Muscle of leg (tissue), 11 donors: ENCODE measurements around the gene FHIP1B. TPM values are rescaled to one million over a fixed set of nuclear protein-coding genes. Genes with fewer than 3 reads are reported as not detected.
"Not testable (repeated sequence)": the region's sequence is repeated elsewhere in the genome, so short reads cannot be mapped to it uniquely, and the experiment has no call there.

Source experiments
- DNase-seq: peaks from one replicate; pipeline ENCODE4 v3.0.0; 2013
- H3K27ac ChIP-seq: one replicate; pipeline ENCODE4 v1.5.1; 2013; ENCODE audit warnings: mild to moderate bottlenecking, low read length, control low read depth
- H3K27me3 ChIP-seq: one replicate; pipeline ENCODE4 v1.6.1; 2013; ENCODE audit warnings: low read length; ENCODE audit not compliant: control insufficient read depth, insufficient read depth
- H3K36me3 ChIP-seq: one replicate; pipeline ENCODE4 v1.6.1; 2013; ENCODE audit warnings: low read length; ENCODE audit not compliant: control insufficient read depth, insufficient read depth
- H3K4me1 ChIP-seq: one replicate; pipeline ENCODE4 v1.6.1; 2013; ENCODE audit warnings: low read length; ENCODE audit not compliant: control insufficient read depth, insufficient read depth
- H3K4me3 ChIP-seq: one replicate; pipeline ENCODE4 v1.5.1; 2013; ENCODE audit warnings: low read length, control low read depth
- H3K9me3 ChIP-seq: replicated peaks from 2 replicates; pipeline ENCODE4 v1.6.1; 2013; ENCODE audit warnings: low read depth, low read length; ENCODE audit not compliant: control insufficient read depth
- WGBS: methylation state at CpG from one replicate; pipeline ENCODE4 v1.1.5; 2013; ENCODE audit warnings: missing lambda C conversion rate; ENCODE audit not compliant: insufficient coverage; 5-methylcytosine and 5-hydroxymethylcytosine counted together
- polyA plus RNA-seq, 8 donors: library from polyadenylated mRNA; unstranded; fragments of 120-200 nt; gene quantifications; one replicate each; pipeline versions ENCODE4 v1.2.1 to v1.2.3, GENCODE V29; 2013; ENCODE audit warnings: inconsistent platforms in 1 of 8, low replicate concordance in 1 of 8; ENCODE audit not compliant: insufficient read length in 8 of 8, insufficient read depth in 1 of 8
- total RNA-seq: library from RNA; stranded (reverse); fragments of 120-200 nt; gene quantifications from one replicate; pipeline ENCODE4 v1.2.4, GENCODE V29; 2013

Gene FHIP1B
- total and polyA plus RNA-seq, 9 donors, result 14.0 to 32.1 (median 24.7) TPM

DNA sequence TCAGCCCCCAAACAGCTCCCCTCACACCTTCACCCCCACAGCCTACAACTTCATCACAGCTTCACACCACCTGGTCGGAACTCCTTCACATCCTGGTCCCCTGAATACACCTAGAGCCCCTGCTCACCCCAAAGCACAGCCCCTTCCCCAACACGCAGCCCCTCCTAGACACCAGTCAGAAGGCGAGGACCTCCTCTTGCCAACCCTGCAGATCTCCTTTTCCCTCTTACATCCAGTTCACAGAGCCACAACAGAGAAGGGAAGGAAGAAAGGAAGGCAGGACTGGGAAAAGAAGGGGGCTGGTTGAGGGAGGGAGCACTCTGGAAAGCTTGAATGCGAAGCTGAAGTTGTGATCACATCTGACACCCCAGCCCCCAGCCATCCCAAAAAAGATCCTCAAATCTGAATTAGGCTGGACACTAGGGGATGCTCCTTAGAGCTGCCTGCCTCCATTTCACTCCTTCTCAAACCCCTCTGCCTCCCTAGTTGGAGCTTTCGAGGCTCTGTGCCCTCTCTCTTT, 25.8 kb upstream of the FHIP1B start:
- Histone ChIP-seq H3K4me1 (peaks cover 14% of the 10 kb centered on the region), H3K27me3 (peaks cover 46% of the 10 kb centered on the region), H3K27ac (no peak overlapping the region), H3K4me3 (no peak overlapping the region), H3K36me3 (no peaks in the 10 kb centered on the region), H3K9me3 (no peaks in the 10 kb centered on the region)
- no peak for DNase-seq
- 38% methylated on average over 2 of the region's 5 CpGs for WGBS

DNA sequence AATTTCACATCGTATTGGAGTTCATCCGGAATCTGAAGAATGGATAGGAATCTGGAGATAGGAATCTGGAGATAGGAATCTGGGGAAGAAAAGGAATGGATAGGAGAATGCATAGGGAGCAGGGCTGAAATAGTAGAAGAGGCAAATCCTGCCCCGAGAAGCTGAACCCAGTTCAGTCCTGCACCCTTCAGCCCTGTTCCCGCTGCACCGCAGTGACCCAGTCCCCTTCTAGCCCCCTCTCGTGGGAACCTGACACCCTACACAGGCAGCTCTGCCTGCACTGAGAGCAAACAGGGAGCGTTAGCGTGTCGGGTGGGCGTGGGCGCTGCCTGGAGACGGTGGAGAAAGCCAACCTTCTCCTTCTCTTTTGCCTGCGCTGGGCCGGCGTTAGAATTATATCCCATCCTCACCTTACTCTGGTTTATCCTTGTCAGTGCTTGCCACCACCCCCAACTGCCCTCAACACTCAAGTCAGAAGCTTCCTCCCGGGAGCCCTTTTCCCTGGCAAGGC, 24.2 kb upstream of the FHIP1B start:
- DNase-seq, result no peak
- Histone ChIP-seq H3K27ac (no peak overlapping the region), H3K36me3 (no peaks in the 10 kb centered on the region), H3K9me3 (no peaks in the 10 kb centered on the region), H3K4me1 (peaks cover 14% of the 10 kb centered on the region), H3K4me3 (no peak overlapping the region), H3K27me3 (peaks cover 46% of the 10 kb centered on the region)
- WGBS, result 4% methylated on average over 14 of the region's 16 CpGs

DNA sequence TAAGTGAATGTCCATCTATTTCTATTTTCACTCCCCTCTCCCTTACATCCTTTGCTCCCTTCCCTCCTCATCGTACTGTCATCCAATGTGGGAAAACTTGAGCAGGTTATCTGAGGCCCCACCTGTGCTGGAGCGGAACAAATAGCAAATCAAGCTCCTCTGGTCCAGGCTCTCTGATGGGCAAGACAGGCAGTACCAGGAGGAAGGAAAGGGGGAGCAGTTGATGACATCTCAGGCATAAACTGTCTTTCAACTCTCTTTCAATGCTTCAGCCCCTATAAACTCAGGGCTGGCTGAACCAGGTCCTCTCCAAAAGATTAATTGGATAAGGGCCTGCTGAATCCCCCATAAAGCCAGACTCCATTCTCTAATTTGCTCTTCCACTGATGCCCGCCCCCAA, 23.7 kb upstream of the FHIP1B start:
- Histone ChIP-seq H3K9me3 (no peaks in the 10 kb centered on the region), H3K4me1 (peaks cover 14% of the 10 kb centered on the region), H3K36me3 (no peaks in the 10 kb centered on the region), H3K4me3 (no peak overlapping the region), H3K27me3 (peaks cover 43% of the 10 kb centered on the region), H3K27ac (no peak overlapping the region)
- no CpG with 5 or more reads among the region's 3 CpGs for WGBS
- DNase-seq, result no peak

DNA sequence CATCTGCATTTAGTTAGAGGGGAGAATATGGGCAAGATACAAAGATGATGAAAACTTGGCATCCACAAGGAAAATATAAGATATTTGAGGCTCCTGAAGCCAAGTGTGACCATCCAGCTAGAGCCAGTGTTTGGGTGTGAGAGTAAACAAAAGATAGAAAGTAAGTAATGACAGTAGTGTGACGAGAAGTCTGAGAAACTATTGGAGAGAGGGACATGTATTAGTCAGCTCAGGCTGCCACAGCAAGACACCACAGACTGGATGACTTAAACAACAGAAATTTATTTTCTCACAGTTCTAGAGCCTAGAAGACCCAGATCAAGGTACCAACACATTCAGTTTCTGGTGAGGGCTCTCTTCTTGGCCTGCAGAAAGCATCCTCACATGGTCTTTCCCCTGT, 18.8 kb upstream of the FHIP1B start:
- Histone ChIP-seq H3K4me3 (no peak overlapping the region), H3K27me3 (peaks cover 10% of the 10 kb centered on the region), H3K27ac (no peak overlapping the region), H3K9me3 (no peaks in the 10 kb centered on the region), H3K36me3 (no peaks in the 10 kb centered on the region), H3K4me1 (no peaks in the 10 kb centered on the region)
- 80% methylated on average over 1 of the region's 1 CpG for WGBS
- no peak for DNase-seq

DNA sequence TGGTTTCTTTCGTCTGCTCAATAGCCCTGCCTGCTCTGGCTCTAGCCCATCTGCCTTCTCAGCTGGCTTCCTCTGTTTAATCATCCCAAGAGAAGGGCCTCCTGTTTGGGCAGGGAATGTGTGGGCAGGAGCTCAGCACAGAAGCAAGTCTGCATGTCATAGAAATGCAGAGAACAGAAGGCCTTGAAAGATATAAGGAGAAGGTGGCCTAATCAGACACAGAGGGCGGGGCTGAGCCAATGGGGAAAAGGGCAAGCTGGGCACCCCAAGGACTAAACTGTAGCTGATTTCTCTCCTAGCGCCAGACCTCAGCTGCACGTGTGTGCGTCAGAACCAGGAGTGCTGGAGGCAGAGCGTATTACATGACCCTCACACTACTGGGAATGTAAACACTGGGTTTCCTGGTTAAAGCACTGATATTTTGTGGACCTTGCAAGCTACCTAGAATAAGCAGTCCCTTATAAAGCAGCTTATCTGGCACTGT, 17.6 kb upstream of the FHIP1B start:
- Histone ChIP-seq H3K4me1 (no peaks in the 10 kb centered on the region), H3K4me3 (no peak overlapping the region), H3K27ac (no peak overlapping the region), H3K36me3 (no peaks in the 10 kb centered on the region), H3K9me3 (no peaks in the 10 kb centered on the region), H3K27me3 (peaks cover 3% of the 10 kb centered on the region)
- 74% methylated on average over 6 of the region's 6 CpGs for WGBS
- DNase-seq, result no peak

DNA sequence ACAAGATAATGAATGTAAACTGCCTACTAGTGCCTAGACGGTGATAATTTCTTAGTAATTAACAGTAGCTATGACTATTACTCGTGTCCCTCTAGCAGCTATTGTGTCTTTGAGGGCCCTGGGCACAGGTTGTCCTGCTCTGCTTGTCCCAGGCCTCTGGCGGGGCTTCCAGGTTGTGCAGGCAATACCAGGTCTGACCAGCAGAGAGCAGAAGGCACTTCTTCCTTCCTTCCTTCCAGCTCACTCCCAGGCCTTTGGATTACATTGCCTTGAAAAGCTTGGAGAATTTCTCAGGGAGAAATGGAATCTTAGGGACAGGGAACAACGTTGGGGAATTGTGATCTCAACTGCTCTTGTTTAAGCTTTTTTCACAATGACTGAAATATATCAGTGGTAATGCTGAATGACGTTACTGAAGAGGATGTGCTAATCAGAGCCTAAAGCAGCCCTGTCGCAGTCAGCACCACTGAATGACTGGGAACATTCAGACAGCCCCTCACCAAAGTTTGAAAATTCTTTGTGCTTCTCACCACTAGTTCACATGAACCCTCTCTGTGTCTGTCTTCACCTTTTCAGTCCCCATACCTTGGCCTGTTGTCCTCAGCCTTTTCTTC, 16.8 kb upstream of the FHIP1B start:
- Histone ChIP-seq H3K27me3 (peaks cover under 1% of the 10 kb centered on the region), H3K36me3 (no peaks in the 10 kb centered on the region), H3K4me3 (no peak overlapping the region), H3K27ac (no peak overlapping the region), H3K9me3 (no peaks in the 10 kb centered on the region), H3K4me1 (no peaks in the 10 kb centered on the region)
- 50% methylated on average over 2 of the region's 6 CpGs for WGBS
- DNase-seq, result peak; percentile 76

DNA sequence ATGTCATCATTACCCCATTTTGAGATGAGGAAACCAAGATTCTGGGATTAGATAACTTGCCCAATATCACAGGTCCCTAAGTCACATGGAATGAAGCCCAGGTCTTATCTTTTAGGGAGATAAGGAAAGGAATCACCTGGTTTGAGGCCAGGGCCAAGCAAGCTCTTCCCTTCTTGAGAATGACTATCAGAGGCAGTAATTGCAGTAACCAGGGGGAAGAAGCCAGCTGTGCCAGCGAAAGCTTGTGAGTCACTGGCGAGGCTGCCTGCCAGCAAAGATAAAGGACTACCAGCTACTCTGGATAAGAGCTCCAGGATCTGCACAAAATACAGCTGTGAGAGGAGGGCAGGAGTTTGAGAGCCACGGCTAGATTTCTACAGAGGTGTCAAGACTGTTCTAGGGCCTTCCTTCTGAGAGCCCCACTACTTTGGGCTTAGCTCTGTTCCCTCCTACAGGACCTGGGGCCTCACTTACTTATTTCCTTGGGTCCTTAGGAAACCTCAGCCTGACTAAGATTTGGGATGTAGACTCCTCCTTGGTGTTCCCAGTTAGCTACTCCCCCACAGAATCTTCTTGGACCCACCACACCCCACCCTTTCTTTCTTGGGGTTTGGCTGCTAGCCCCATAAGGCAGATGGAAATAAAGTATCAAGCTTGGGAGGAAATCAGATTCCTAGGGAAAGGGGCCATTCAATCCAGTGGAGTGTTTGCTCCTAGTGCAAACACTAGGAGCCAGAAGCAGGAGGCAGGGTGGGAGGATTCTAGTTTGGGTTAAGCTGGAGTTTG, 15.5 kb upstream of the FHIP1B start:
- Histone ChIP-seq H3K36me3 (no peaks in the 10 kb centered on the region), H3K4me3 (no peak overlapping the region), H3K27me3 (no peaks in the 10 kb centered on the region), H3K9me3 (no peaks in the 10 kb centered on the region), H3K4me1 (no peaks in the 10 kb centered on the region), H3K27ac (no peak overlapping the region)
- no peak for DNase-seq
- 70% methylated on average over 2 of the region's 3 CpGs for WGBS

DNA sequence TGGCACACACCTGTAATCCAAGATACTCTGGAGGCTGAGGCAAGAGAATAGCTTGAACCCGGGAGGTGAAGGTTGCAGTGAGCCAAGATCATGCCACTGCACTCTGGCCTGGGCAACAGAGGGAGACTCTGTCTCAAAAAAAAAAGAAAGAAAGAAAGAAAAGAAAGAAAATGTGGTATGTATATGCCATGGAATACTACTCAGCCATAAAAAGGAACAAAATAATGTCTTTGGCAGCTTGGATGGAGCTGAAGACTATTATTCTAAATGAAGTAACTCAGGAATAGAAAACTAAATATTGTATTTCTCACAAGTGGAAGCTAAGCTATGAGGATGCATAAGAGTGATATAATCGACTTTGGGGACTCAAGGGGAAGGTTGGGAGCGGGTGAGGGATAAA, 14.5 kb upstream of the FHIP1B start:
- 100% methylated on average over 1 of the region's 3 CpGs for whole genome bisulfite sequencing
- not testable (repeated sequence) for H3K4me3 ChIP-seq, H3K4me1 ChIP-seq, H3K27me3 ChIP-seq, H3K36me3 ChIP-seq, H3K27ac ChIP-seq, DNase-seq, H3K9me3 ChIP-seq

DNA sequence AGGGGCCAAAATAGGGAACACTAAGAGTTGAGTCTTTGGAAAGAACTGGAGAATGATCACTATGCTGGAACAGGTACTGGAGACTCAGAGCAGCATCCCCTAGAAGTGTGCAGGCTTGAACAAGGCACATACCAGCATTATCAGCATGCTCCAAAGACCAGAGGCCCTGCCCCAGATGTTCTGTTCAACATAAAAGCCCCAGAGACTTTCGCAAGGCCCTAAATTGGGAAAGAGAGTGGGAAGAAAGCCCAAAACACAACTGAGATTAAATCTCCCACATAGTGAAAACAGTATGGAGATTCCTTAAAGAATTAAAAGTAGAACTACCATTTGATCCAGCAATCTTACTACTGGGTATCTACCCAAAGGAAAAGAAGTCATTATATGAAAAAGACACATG, 13.8 kb upstream of the FHIP1B start:
- no peaks in the 10 kb centered on the region for H3K27me3 ChIP-seq
- no CpG with 5 or more reads among the region's 1 CpG for WGBS
- no peaks in the 10 kb centered on the region for H3K4me1 ChIP-seq
- H3K36me3 ChIP-seq, result no peaks in the 10 kb centered on the region
- no peak overlapping the region for H3K4me3 ChIP-seq
- H3K27ac ChIP-seq, result no peak overlapping the region
- DNase-seq, result no peak
- no peaks in the 10 kb centered on the region for H3K9me3 ChIP-seq

DNA sequence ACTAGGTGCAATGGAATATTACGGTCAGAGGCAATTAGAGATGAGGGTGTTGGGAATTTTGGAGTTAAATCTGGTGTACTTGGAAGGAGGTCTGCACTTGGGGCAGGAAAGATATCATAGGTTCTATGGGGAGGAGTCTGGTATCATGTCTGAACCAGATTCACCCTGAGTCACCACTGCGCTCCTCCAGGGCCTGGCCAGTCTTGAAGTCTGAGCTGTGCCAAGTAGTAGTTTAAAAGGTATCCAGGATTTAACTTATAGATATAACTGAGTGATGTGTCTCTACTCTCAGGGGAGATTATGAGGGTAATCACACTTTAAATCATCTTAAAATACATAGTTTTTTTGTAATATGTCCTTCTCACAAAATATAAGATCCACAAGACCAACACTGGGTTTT, 11.1 kb upstream of the FHIP1B start:
- no CpG with 5 or more reads among the region's 2 CpGs for WGBS
- Histone ChIP-seq H3K27ac (no peak overlapping the region), H3K27me3 (no peaks in the 10 kb centered on the region), H3K36me3 (no peaks in the 10 kb centered on the region), H3K4me3 (no peak overlapping the region), H3K4me1 (no peaks in the 10 kb centered on the region), H3K9me3 (no peaks in the 10 kb centered on the region)
- DNase-seq, result no peak
